ENCODE data around the gene CTIF. TPM values are rescaled to one million over a fixed set of nuclear protein-coding genes. Genes with fewer than 3 reads are reported as not detected.

Gene CTIF
- total RNA-seq, 4 donors from 2014 or later: 29.0 to 61.5 (median 37.7) TPM

- H3K9me3 ChIP-seq: no peaks in the 10 kb centered on the region
- WGBS: 78% methylated on average over 4 of the region's 4 CpGs
- no peak overlapping the region for H3K4me3 ChIP-seq
- no peak for DNase-seq (ENCODE audit: low spot score in 2 of 2)
- H3K36me3 ChIP-seq: no peaks in the 10 kb centered on the region
- peaks cover 10% of the 10 kb centered on the region for H3K4me1 ChIP-seq
- TF ChIP-seq POLR2A (IDR thresholded peaks at IDR 0.05): no peak
- no peak for TF ChIP-seq POLR2AphosphoS5 (IDR thresholded peaks at IDR 0.05)
- TF ChIP-seq CTCF (IDR thresholded peaks at IDR 0.05): no peak
- no peak for TF ChIP-seq EP300 (IDR thresholded peaks at IDR 0.05)
- no peak overlapping the region for H3K27ac ChIP-seq
- no peaks in the 10 kb centered on the region for H3K27me3 ChIP-seq
Observed at GRCh38 chr18:48683661-48684060, 144.8 kb downstream of the CTIF start.

GRCh38 chr18:48687346-48688042, 148.7 kb downstream of the CTIF start:
- Histone ChIP-seq H3K27me3 (no peaks in the 10 kb centered on the region), H3K27ac (no peak overlapping the region), H3K9me3 (no peaks in the 10 kb centered on the region), H3K4me3 (no peak overlapping the region), H3K4me1 (no peaks in the 10 kb centered on the region), H3K36me3 (no peaks in the 10 kb centered on the region)
- 80% methylated on average over 8 of the region's 10 CpGs for WGBS
- TF ChIP-seq EP300 (IDR thresholded peaks at IDR 0.05) (peak; percentile 25), CTCF (IDR thresholded peaks at IDR 0.05) (no peak)
- DNase-seq (ENCODE audit: low spot score in 2 of 2): no peak

- Histone ChIP-seq H3K4me1 (no peaks in the 10 kb centered on the region), H3K4me3 (no peak overlapping the region), H3K27me3 (no peaks in the 10 kb centered on the region), H3K36me3 (no peaks in the 10 kb centered on the region), H3K27ac (no peak overlapping the region), H3K9me3 (no peaks in the 10 kb centered on the region)
- WGBS: 94% methylated on average over 9 of the region's 9 CpGs
- TF ChIP-seq EP300 (IDR thresholded peaks at IDR 0.05) (no peak), CTCF (IDR thresholded peaks at IDR 0.05) (no peak), POLR2A (IDR thresholded peaks at IDR 0.05) (no peak), POLR2AphosphoS5 (IDR thresholded peaks at IDR 0.05) (no peak)
- DNase-seq (ENCODE audit: low spot score in 2 of 2): no peak
Observed at GRCh38 chr18:48688961-48689360, 150.1 kb downstream of the CTIF start.

- Histone ChIP-seq H3K4me1 (no peaks in the 10 kb centered on the region), H3K9me3 (no peaks in the 10 kb centered on the region), H3K27ac (no peak overlapping the region), H3K4me3 (no peak overlapping the region), H3K36me3 (no peaks in the 10 kb centered on the region), H3K27me3 (no peaks in the 10 kb centered on the region)
- DNase-seq (ENCODE audit: low spot score in 2 of 2): no peak
- WGBS: 92% methylated on average over 4 of the region's 4 CpGs
- TF ChIP-seq EP300 (IDR thresholded peaks at IDR 0.05) (no peak), CTCF (IDR thresholded peaks at IDR 0.05) (no peak), POLR2A (IDR thresholded peaks at IDR 0.05) (no peak), POLR2AphosphoS5 (IDR thresholded peaks at IDR 0.05) (no peak)
Observed at GRCh38 chr18:48689548-48689947, 150.7 kb downstream of the CTIF start.

GRCh38 chr18:48690494-48690893, 151.7 kb downstream of the CTIF start:
- H3K36me3 ChIP-seq: no peaks in the 10 kb centered on the region
- H3K27ac ChIP-seq: no peak overlapping the region
- no peak overlapping the region for H3K4me3 ChIP-seq
- DNase-seq (ENCODE audit: low spot score in 2 of 2): no peak
- no peaks in the 10 kb centered on the region for H3K27me3 ChIP-seq
- no peaks in the 10 kb centered on the region for H3K4me1 ChIP-seq
- TF ChIP-seq CTCF (IDR thresholded peaks at IDR 0.05) (no peak), POLR2A (IDR thresholded peaks at IDR 0.05) (no peak), EP300 (IDR thresholded peaks at IDR 0.05) (no peak), POLR2AphosphoS5 (IDR thresholded peaks at IDR 0.05) (no peak)
- H3K9me3 ChIP-seq: no peaks in the 10 kb centered on the region
- WGBS: 98% methylated on average over 5 of the region's 5 CpGs
